ENCODE measurements around the gene BPIFA3.

The BPIFA3 gene

GRCh38 chr20:33211817-33212424 lies 5.2 kb upstream of the BPIFA3 start:
- DNase-seq (ENCODE audit: low read depth in 2 of 2), result no peak

- no peak for DNase-seq (ENCODE audit: low read depth in 2 of 2)
These were observed 7.2 kb downstream of the BPIFA3 start for GRCh38 chr20:33224399-33224798.

GRCh38 chr20:33229843-33230242 lies 12.7 kb downstream of the BPIFA3 start:
- no peak for DNase-seq (ENCODE audit: low read depth in 2 of 2)

GRCh38 chr20:33231237-33231636 lies 14.1 kb downstream of the BPIFA3 start:
- DNase-seq (ENCODE audit: low read depth in 2 of 2), result no peak

GRCh38 chr20:33232486-33233072 lies 15.4 kb downstream of the BPIFA3 start:
- DNase-seq (ENCODE audit: low read depth in 2 of 2), result no peak

- no peak for DNase-seq (ENCODE audit: low read depth in 2 of 2)
These were observed 16.1 kb downstream of the BPIFA3 start for GRCh38 chr20:33233129-33233774.

GRCh38 chr20:33234050-33234449 lies 16.9 kb downstream of the BPIFA3 start:
- no peak for DNase-seq (ENCODE audit: low read depth in 2 of 2)

- no peak for DNase-seq (ENCODE audit: low read depth in 2 of 2)
These were observed 18.5 kb downstream of the BPIFA3 start, which contains the start of gene BPIFA1 for GRCh38 chr20:33235696-33236095. Gene BPIFA1 (plus strand): TSS chr20:33235996. CDS start chr20:33237712, 1,716 bp downstream.

GRCh38 chr20:33236351-33236750 lies 19.2 kb downstream of the BPIFA3 start:
- DNase-seq (ENCODE audit: low read depth in 2 of 2), result no peak

- DNase-seq (ENCODE audit: low read depth in 2 of 2), result no peak
These were observed 20.8 kb downstream of the BPIFA3 start for GRCh38 chr20:33237989-33238388.

GRCh38 chr20:33239418-33239817 lies 22.3 kb downstream of the BPIFA3 start:
- DNase-seq (ENCODE audit: low read depth in 2 of 2), result no peak

GRCh38 chr20:33239979-33240736 lies 23.0 kb downstream of the BPIFA3 start:
- no peak for DNase-seq (ENCODE audit: low read depth in 2 of 2)

GRCh38 chr20:33240923-33241322 lies 23.8 kb downstream of the BPIFA3 start:
- no peak for DNase-seq (ENCODE audit: low read depth in 2 of 2)

GRCh38 chr20:33242319-33243100 lies 25.4 kb downstream of the BPIFA3 start:
- no peak for DNase-seq (ENCODE audit: low read depth in 2 of 2)

- DNase-seq (ENCODE audit: low read depth in 2 of 2), result no peak
These were observed 28.9 kb downstream of the BPIFA3 start for GRCh38 chr20:33246077-33246476.

GRCh38 chr20:33249456-33249855 lies 32.3 kb downstream of the BPIFA3 start:
- no peak for DNase-seq (ENCODE audit: low read depth in 2 of 2)

- DNase-seq (ENCODE audit: low read depth in 2 of 2), result no peak
These were observed 33.5 kb downstream of the BPIFA3 start for GRCh38 chr20:33250666-33251065.

GRCh38 chr20:33251496-33251895 lies 34.3 kb downstream of the BPIFA3 start:
- DNase-seq (ENCODE audit: low read depth in 2 of 2), result no peak

- no peak for DNase-seq (ENCODE audit: low read depth in 2 of 2)
These were observed 35.3 kb downstream of the BPIFA3 start for GRCh38 chr20:33252460-33252859.

- no peak for DNase-seq (ENCODE audit: low read depth in 2 of 2)
These were observed 37.9 kb downstream of the BPIFA3 start for GRCh38 chr20:33255005-33255404.

GRCh38 chr20:33257237-33257636 lies 40.1 kb downstream of the BPIFA3 start:
- no peak for DNase-seq (ENCODE audit: low read depth in 2 of 2)

GRCh38 chr20:33259371-33259770 lies 42.2 kb downstream of the BPIFA3 start:
- no peak for DNase-seq (ENCODE audit: low read depth in 2 of 2)

All from fibroblast of skin of left quadriceps (primary cell).